Right lobe of liver (tissue), 6 donors: ENCODE results near the gene CAD. TPM values are rescaled to one million over a fixed set of nuclear protein-coding genes. Genes with fewer than 3 reads are reported as not detected.

Experiments used
- ATAC-seq, 4 donors: fragments of 200-7000 bp; cut with Tn5 transposase; one replicate each; pipeline ENCODE4 v1.9.1; 2020; ENCODE audit warnings: mild to moderate bottlenecking in 4 of 4, moderate library complexity in 4 of 4
- DNase-seq, 3 donors: peaks; one replicate each; pipeline ENCODE4 v3.0.0-alpha.2; 2020
- H3K27ac ChIP-seq, 3 donors: fragments of 200-600 bp; one replicate each; pipeline ENCODE4 v1.8.0; 2022
- H3K27me3 ChIP-seq, 2 donors: fragments of 200-600 bp; one replicate each; pipeline ENCODE4 v1.8.0; 2022
- H3K36me3 ChIP-seq, 4 donors: fragments of 200-600 bp; sonication (generic) in 1 of 4; one replicate each; pipeline versions ENCODE4 v1.5.1 to v1.8.0; 2017 to 2022; ENCODE audit warnings: control low read depth in 1 of 4
- H3K4me1 ChIP-seq, 4 donors: fragments of 200-600 bp; sonication (generic) in 1 of 4; one replicate each; pipeline versions ENCODE4 v1.5.1 to v1.8.0; 2017 to 2022; ENCODE audit warnings: control low read depth in 1 of 4
- H3K4me3 ChIP-seq, 3 donors: fragments of 200-600 bp; one replicate each; pipeline ENCODE4 v1.8.0; 2022
- H3K9me3 ChIP-seq, 4 donors: fragments of 200-600 bp; sonication (generic) in 1 of 4; one replicate each; pipeline versions ENCODE4 v1.5.1 to v1.8.0; 2017 to 2022; ENCODE audit warnings: control low read depth in 1 of 4
- POLR2A ChIP-seq: fragments of 450-650 bp; IDR thresholded peaks from one replicate; pipeline ENCODE4 v1.6.1; 2017; ENCODE audit warnings: antibody characterized with exemption, mild to moderate bottlenecking
- WGBS: methylation state at CpG from one replicate; pipeline ENCODE4 v1.1.6; 2018; ENCODE audit warnings: low coverage, low lambda C conversion rate; ENCODE audit not compliant: insufficient coverage; ENCODE audit errors: missing lambda C conversion rate; 5-methylcytosine and 5-hydroxymethylcytosine counted together
- intact Hi-C, 2 donors: fragments of 100-400 bp; cut with DNase I; formaldehyde crosslinking; loops; one replicate each; pipeline versions ENCODE4 v1.11.2 to v1.14.1; 2022
- total RNA-seq, 6 experiments: library from RNA; depleted of rRNA in 2 of 6; stranded (reverse); fragments of >200 nt in 2 of 6; fragmentation: NEBNext Ultra II Directional in 3 of 6; extraction: Animal tissue kit (Norgen Biotek cat#: 25700) in 3 of 6; gene quantifications; one replicate each; pipeline versions ENCODE4 v1.1.0 to v1.2.4, GENCODE V29; 2016 to 2023
- TF ChIP-seq, protein P1 (sequence below), 4 donors: fragments of 200-600 bp in 3 of 4; fragments of 450-650 bp in 1 of 4; IDR thresholded peaks; one replicate each; pipeline versions ENCODE4 v1.5.1 to v1.8.0; 2016 to 2022; ENCODE audit warnings: antibody characterized with exemption in 4 of 4, mild to moderate bottlenecking in 2 of 4
- donor health status: DM: no; HTN: yes; CAD: no.
- donor health status: DM: no; HTN: no; CAD: no.
- donor health status: DM: no; HTN: no; CAD: no.
- donor health status: DM: no; HTN: yes; CAD: no.
- donor health status: DM: no; HTN: yes; CAD: no.

CAD gene
- total RNA-seq, 6 experiments from 2014 or later = 12.3 to 24.0 (median 16.3) TPM

DNA sequence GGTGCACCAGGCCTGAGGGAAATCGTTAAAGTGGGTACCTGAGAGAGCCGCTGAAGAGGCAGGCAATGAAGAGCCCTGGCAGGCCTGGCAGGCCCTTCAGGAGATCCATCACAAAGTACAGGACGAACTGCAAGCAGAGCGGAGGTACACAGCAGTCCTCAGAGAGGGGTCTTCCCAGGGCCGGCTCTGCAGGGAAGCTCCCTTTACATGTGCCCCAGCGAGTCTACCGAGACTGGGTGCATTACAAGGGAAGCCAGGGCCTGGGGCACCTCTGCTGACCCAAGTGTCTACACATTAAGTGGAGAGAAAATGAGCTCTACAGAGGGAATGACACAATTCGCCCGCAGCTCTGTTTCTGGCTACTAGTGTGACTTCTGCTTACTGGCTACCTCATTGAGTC is 13.4 kb upstream of the CAD start:
- intact Hi-C loops = no loop called here

DNA sequence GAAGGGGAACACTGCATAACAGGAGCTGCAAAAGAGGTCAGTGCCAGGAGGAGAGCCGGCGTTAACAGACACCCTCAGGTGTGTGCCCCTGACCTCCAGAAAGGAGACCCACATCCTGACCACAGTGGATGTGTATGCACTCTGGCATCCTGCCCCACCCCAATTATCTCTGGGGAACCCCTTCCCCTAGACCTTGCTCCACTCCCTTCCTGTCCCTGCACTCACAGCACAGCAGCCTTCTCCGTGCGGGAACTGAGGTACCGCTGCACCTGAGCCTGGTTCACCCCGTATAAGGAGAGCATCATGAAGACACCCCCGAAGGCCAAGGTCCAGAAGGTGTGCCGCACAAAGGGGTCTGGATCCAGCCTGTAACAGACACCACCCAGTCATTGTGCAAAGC is 12.6 kb upstream of the CAD start:
- TF ChIP-seq, protein P1, sequence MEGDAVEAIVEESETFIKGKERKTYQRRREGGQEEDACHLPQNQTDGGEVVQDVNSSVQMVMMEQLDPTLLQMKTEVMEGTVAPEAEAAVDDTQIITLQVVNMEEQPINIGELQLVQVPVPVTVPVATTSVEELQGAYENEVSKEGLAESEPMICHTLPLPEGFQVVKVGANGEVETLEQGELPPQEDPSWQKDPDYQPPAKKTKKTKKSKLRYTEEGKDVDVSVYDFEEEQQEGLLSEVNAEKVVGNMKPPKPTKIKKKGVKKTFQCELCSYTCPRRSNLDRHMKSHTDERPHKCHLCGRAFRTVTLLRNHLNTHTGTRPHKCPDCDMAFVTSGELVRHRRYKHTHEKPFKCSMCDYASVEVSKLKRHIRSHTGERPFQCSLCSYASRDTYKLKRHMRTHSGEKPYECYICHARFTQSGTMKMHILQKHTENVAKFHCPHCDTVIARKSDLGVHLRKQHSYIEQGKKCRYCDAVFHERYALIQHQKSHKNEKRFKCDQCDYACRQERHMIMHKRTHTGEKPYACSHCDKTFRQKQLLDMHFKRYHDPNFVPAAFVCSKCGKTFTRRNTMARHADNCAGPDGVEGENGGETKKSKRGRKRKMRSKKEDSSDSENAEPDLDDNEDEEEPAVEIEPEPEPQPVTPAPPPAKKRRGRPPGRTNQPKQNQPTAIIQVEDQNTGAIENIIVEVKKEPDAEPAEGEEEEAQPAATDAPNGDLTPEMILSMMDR (IDR thresholded peaks at IDR 0.05) = no peak
- no peak for TF ChIP-seq POLR2A
- Histone ChIP-seq H3K4me3 (no peak overlapping the region), H3K27ac (no peak overlapping the region), H3K27me3 (no peaks in the 10 kb centered on the region), H3K9me3 (no peaks in the 10 kb centered on the region), H3K4me1 (no peaks in the 10 kb centered on the region), H3K36me3 (peaks cover 0 to 74% (median 28%) of the 10 kb centered on the region in 4 donors)
- DNase-seq (no peak), ATAC-seq (no peak)
- 90% methylated on average over 6 of the region's 8 CpGs for WGBS
- intact Hi-C loops = no loop called here

More for the DNA sequence above, 13.4 kb upstream of the CAD start:
- Histone ChIP-seq H3K36me3 (peaks cover 0 to 74% (median 28%) of the 10 kb centered on the region in 4 donors), H3K4me1 (no peaks in the 10 kb centered on the region), H3K27me3 (no peaks in the 10 kb centered on the region), H3K9me3 (no peaks in the 10 kb centered on the region), H3K4me3 (no peak overlapping the region), H3K27ac (no peak overlapping the region)
- ATAC-seq = no peak
- no peak for DNase-seq
- TF ChIP-seq, protein P1 (IDR thresholded peaks at IDR 0.05) = no peak
- TF ChIP-seq POLR2A = no peak
- 100% methylated on average over 7 of the region's 9 CpGs for WGBS

DNA sequence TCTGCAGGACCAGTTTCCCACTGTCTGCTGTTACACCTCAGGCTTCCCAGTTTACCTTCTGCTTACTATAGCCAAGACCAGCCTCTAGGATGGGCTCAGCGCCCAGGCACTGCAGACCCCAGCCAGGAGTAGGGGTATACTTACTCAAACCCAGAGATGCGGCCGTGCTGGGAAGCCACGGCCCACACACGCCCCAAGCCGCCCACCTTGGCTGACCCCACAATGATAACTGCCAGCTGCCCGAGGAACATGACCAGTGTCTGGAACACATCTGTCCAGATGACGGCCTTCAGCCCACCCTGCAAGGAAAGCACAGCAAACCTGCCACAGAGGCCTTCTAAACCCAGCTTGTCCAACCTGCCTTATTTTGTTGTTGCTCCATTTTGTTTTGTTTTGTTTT is 12.0 kb upstream of the CAD start:
- Histone ChIP-seq H3K9me3 (no peaks in the 10 kb centered on the region), H3K27me3 (no peaks in the 10 kb centered on the region), H3K4me1 (peaks cover 0 to 4% (median under 1%) of the 10 kb centered on the region in 4 donors), H3K36me3 (peaks cover 0 to 70% (median 28%) of the 10 kb centered on the region in 4 donors), H3K4me3 (no peak overlapping the region), H3K27ac (no peak overlapping the region)
- 80% methylated on average over 2 of the region's 8 CpGs for WGBS
- intact Hi-C loops = no loop called here
- no peak for ATAC-seq
- TF ChIP-seq, protein P1 (IDR thresholded peaks at IDR 0.05) = no peak
- no peak for TF ChIP-seq POLR2A
- DNase-seq = no peak

DNA sequence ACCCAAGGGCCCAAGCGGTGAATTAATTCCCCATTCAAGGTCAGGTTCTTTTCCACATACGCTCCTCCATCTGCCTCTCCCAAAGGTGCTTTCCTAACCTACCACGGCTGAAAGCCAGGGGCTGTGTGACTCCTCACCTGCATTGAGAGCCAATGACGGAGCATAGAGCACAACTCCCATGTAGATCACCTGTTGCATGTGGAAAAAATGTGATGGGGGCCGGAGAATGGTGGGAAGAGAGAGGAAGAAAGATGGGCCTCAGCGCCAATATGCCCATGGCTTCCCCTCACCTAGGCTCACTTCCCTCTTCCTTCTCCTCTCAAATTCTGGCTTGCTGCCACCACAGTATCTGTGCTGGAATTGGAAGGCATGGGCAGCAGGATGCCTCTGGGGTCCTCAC is 10.8 kb upstream of the CAD start:
- ATAC-seq = no peak
- TF ChIP-seq, protein P1 (IDR thresholded peaks at IDR 0.05) = no peak
- TF ChIP-seq POLR2A = no peak
- Histone ChIP-seq H3K27ac (no peak overlapping the region), H3K27me3 (no peaks in the 10 kb centered on the region), H3K4me3 (no peak overlapping the region), H3K4me1 (peaks cover 0 to 11% (median 4%) of the 10 kb centered on the region in 4 donors), H3K9me3 (no peaks in the 10 kb centered on the region), H3K36me3 (peaks cover 0 to 65% (median 27%) of the 10 kb centered on the region in 4 donors)
- DNase-seq = no peak
- WGBS = 96% methylated on average over 5 of the region's 6 CpGs
- intact Hi-C loops = no loop called here
